DOHH2 (cell line): Measurements from ENCODE around the gene OR6Y1.
A peak's percentile ranks its signal among the peaks of the same experiment; 100 is the strongest.

Experiments
- H3F3A ChIP-seq: fragments of 200-600 bp; sonication (generic), shearing (Covaris generic); 2 replicates; pipeline ENCODE4 v1.6.0; 2016; ENCODE audit warnings: antibody characterized with exemption, mild to moderate bottlenecking; ENCODE audit not compliant: control insufficient read depth, insufficient read depth
- H3K27ac ChIP-seq: fragments of 200-600 bp; sonication (generic); 2 replicates; pipeline ENCODE4 v1.5.1; 2014; ENCODE audit warnings: low read depth, mild to moderate bottlenecking, low read length, moderate library complexity
- H3K27me3 ChIP-seq: fragments of 200-600 bp; sonication (generic); 2 replicates; pipeline ENCODE4 v1.6.1; 2014; ENCODE audit warnings: mild to moderate bottlenecking, low read length, mixed read lengths; ENCODE audit not compliant: control insufficient read depth
- H3K36me3 ChIP-seq: fragments of 200-600 bp; sonication (generic); 2 replicates; pipeline ENCODE4 v1.6.1; 2014; ENCODE audit warnings: mild to moderate bottlenecking, low read length, moderate library complexity, mixed read lengths; ENCODE audit not compliant: control insufficient read depth
- H3K4me1 ChIP-seq: fragments of 200-600 bp; sonication (generic); 2 replicates; pipeline ENCODE4 v1.6.1; 2014; ENCODE audit warnings: mild to moderate bottlenecking, low read length, mixed read lengths; ENCODE audit not compliant: control insufficient read depth
- H3K4me2 ChIP-seq: fragments of 200-600 bp; sonication (generic); 2 replicates; pipeline ENCODE4 v1.6.0; 2014; ENCODE audit warnings: mild to moderate bottlenecking, low read length, moderate library complexity
- H3K4me3 ChIP-seq: fragments of 200-600 bp; sonication (generic); 2 replicates; pipeline ENCODE4 v1.5.1; 2014; ENCODE audit warnings: mild to moderate bottlenecking, low read length, mixed read lengths
- H3K79me2 ChIP-seq: fragments of 200-600 bp; sonication (generic); 2 replicates; pipeline ENCODE4 v1.6.1; 2014; ENCODE audit warnings: mild to moderate bottlenecking, low read length, mixed read lengths; ENCODE audit not compliant: control insufficient read depth
- H3K9me2 ChIP-seq: fragments of 200-600 bp; sonication (generic); replicated peaks from 2 replicates; pipeline ENCODE4 v1.6.1; 2014; ENCODE audit warnings: mild to moderate bottlenecking, low read length, mixed read lengths; ENCODE audit not compliant: control insufficient read depth
- H3K9me3 ChIP-seq: fragments of 200-600 bp; sonication (generic); 2 replicates; pipeline ENCODE4 v1.6.1; 2014; ENCODE audit warnings: antibody characterized with exemption, low read length, mixed read lengths; ENCODE audit not compliant: control insufficient read depth, insufficient read depth
- H4K20me1 ChIP-seq: fragments of 200-600 bp; sonication (generic); 2 replicates; pipeline ENCODE4 v1.6.0; 2014; ENCODE audit warnings: low read depth, mild to moderate bottlenecking, antibody characterized with exemption, low read length, moderate library complexity; ENCODE audit not compliant: control insufficient read depth, insufficient read depth
- CTCF ChIP-seq: fragments of 200-600 bp; sonication (generic); IDR thresholded peaks from one replicate; pipeline ENCODE4 v1.5.1; 2014; ENCODE audit warnings: antibody characterized with exemption, mild to moderate bottlenecking, low read depth, low read length; ENCODE audit not compliant: poor library complexity, severe bottlenecking
- EZH2phosphoT487 ChIP-seq: fragments of 200-600 bp; sonication (generic); IDR thresholded peaks from 2 replicates; pipeline ENCODE4 v1.6.1; 2017; ENCODE audit warnings: borderline replicate concordance, mild to moderate bottlenecking, antibody characterized with exemption, low read length, moderate library complexity, mixed read lengths

The OR6Y1 gene

GRCh38 chr1:158572226-158572625 lies 18.0 kb upstream of the OR6Y1 start:
- no peaks in the 10 kb centered on the region for H3F3A ChIP-seq
- H3K27ac ChIP-seq: no peak overlapping the region
- H4K20me1 ChIP-seq: no peaks in the 10 kb centered on the region
- TF ChIP-seq EZH2phosphoT487 (no peak), CTCF (no peak)
- H3K4me2 ChIP-seq: no peak overlapping the region
- no peaks in the 10 kb centered on the region for H3K9me2 ChIP-seq
- H3K36me3 ChIP-seq: no peaks in the 10 kb centered on the region
- H3K4me3 ChIP-seq: no peak overlapping the region
- H3K79me2 ChIP-seq: no peaks in the 10 kb centered on the region
- H3K4me1 ChIP-seq: no peaks in the 10 kb centered on the region
- no peaks in the 10 kb centered on the region for H3K9me3 ChIP-seq
- peaks cover 2% of the 10 kb centered on the region; the same call in 1 of the 2 replicates for H3K27me3 ChIP-seq

GRCh38 chr1:158570480-158570879 lies 16.3 kb upstream of the OR6Y1 start, which contains the start of gene OR6P1:
TSS of gene OR6P1 (minus strand) at chr1:158570580. CDS start at chr1:158563604, 6,976 bp downstream.
- no peaks in the 10 kb centered on the region for H3K9me2 ChIP-seq
- H4K20me1 ChIP-seq: no peaks in the 10 kb centered on the region
- no peaks in the 10 kb centered on the region for H3K4me1 ChIP-seq
- no peak within 1 kb of the TSS for H3K27ac ChIP-seq
- H3K79me2 ChIP-seq: no peaks in the 10 kb centered on the region
- H3K36me3 ChIP-seq: no peaks in the 10 kb centered on the region
- TF ChIP-seq EZH2phosphoT487: no peak
- TF ChIP-seq CTCF: no peak
- H3K4me3 ChIP-seq: no peak within 1 kb of the TSS
- no peaks in the 10 kb centered on the region for H3F3A ChIP-seq
- no peak within 1 kb of the TSS for H3K4me2 ChIP-seq
- H3K9me3 ChIP-seq: no peaks in the 10 kb centered on the region
- H3K27me3 ChIP-seq: peaks cover 2% of the 10 kb centered on the region; the same call in 1 of the 2 replicates

GRCh38 chr1:158564608-158565007 lies 10.4 kb upstream of the OR6Y1 start:
- TF ChIP-seq CTCF (no peak), EZH2phosphoT487 (no peak)
- Histone ChIP-seq H3F3A (no peaks in the 10 kb centered on the region), H3K9me3 (no peaks in the 10 kb centered on the region), H3K27me3 (no peaks in the 10 kb centered on the region; the same call in 1 of the 2 replicates), H3K4me1 (peaks cover 15% of the 10 kb centered on the region), H3K4me2 (peak overlapping the region; percentile 17), H3K27ac (no peak overlapping the region), H3K9me2 (no peaks in the 10 kb centered on the region), H3K79me2 (no peaks in the 10 kb centered on the region), H3K36me3 (no peaks in the 10 kb centered on the region), H3K4me3 (0 out of 2 replicates have a peak overlapping the region, but pooled peaks have one; percentile 8), H4K20me1 (no peaks in the 10 kb centered on the region)

- H3K4me2 ChIP-seq: peak overlapping the region; percentile 17
- H3K79me2 ChIP-seq: no peaks in the 10 kb centered on the region
- no peaks in the 10 kb centered on the region for H3F3A ChIP-seq
- no peak overlapping the region for H3K4me3 ChIP-seq
- H3K9me2 ChIP-seq: no peaks in the 10 kb centered on the region
- no peaks in the 10 kb centered on the region for H3K27me3 ChIP-seq
- no peaks in the 10 kb centered on the region for H3K36me3 ChIP-seq
- no peak overlapping the region for H3K27ac ChIP-seq
- no peaks in the 10 kb centered on the region for H3K9me3 ChIP-seq
- peaks cover 15% of the 10 kb centered on the region for H3K4me1 ChIP-seq
- TF ChIP-seq EZH2phosphoT487: no peak
- no peak for TF ChIP-seq CTCF
- H4K20me1 ChIP-seq: no peaks in the 10 kb centered on the region
These were observed 9.6 kb upstream of the OR6Y1 start for GRCh38 chr1:158563853-158564252.
